Calu3 (cell line): ENCODE data around the gene ZC3H8. TPM values are rescaled to one million over a fixed set of nuclear protein-coding genes. Genes with fewer than 3 reads are reported as not detected.
A peak's percentile ranks its signal among the peaks of the same experiment; 100 is the strongest.

Experiments used
- BruUV-seq: library from RNA; stranded (reverse); fragments of 400-500 nt; replicated peaks from 2 replicates; lab custom pipeline; 2021; lab: Mats Ljungman, UMichigan
- CTCF ChIA-PET: fragments of 300-600 bp; sonication (Branson Sonifier 250); formaldehyde crosslinking; loops from one replicate; lab custom pipeline; 2022; ENCODE audit warnings: antibody characterized with exemption; lab: Charles Lee
- DNase-seq: peaks from one replicate; pipeline ENCODE4 v3.0.0; 2022
- H3K27ac Mint-ChIP-seq: one replicate; pipeline ENCODE4 v1.8.0; 2022; ENCODE audit warnings: mixed read lengths; ENCODE audit not compliant: unreplicated experiment
- H3K27me3 Mint-ChIP-seq: one replicate; pipeline ENCODE4 v1.8.0; 2022; ENCODE audit warnings: mixed read lengths; ENCODE audit not compliant: unreplicated experiment
- H3K36me3 Mint-ChIP-seq: one replicate; pipeline ENCODE4 v1.8.0; 2022; ENCODE audit warnings: mild to moderate bottlenecking, moderate library complexity, mixed read lengths; ENCODE audit not compliant: insufficient read depth, unreplicated experiment
- H3K4me1 Mint-ChIP-seq: one replicate; pipeline ENCODE4 v1.8.0; 2022; ENCODE audit warnings: mild to moderate bottlenecking, low read depth, mixed read lengths; ENCODE audit not compliant: unreplicated experiment
- H3K4me3 Mint-ChIP-seq: one replicate; pipeline ENCODE4 v1.8.0; 2022; ENCODE audit warnings: mild to moderate bottlenecking, low read depth, moderate library complexity, mixed read lengths; ENCODE audit not compliant: unreplicated experiment
- H3K9me3 Mint-ChIP-seq: one replicate; pipeline ENCODE4 v1.8.0; 2022; ENCODE audit warnings: low read depth, mixed read lengths; ENCODE audit not compliant: unreplicated experiment
- intact Hi-C: fragments of 100-400 bp; cut with micrococcal nuclease; formaldehyde crosslinking; loops from one replicate; pipeline ENCODE4 v1.10.0; 2022; ENCODE audit not compliant: unreplicated experiment
- total RNA-seq: library from RNA; stranded (reverse); gene quantifications from 2 replicates; pipeline ENCODE4 v1.2.3, GENCODE V29; 2022
- TF ChIP-seq, protein P1 (sequence below): fragments of 200-600 bp; IDR thresholded peaks from one replicate; pipeline ENCODE4 v1.8.0; 2022; ENCODE audit warnings: antibody characterized with exemption; ENCODE audit not compliant: unreplicated experiment

The ZC3H8 gene
- total RNA-seq, 1 experiment from 2014 or later, result 14.1 TPM

DNA sequence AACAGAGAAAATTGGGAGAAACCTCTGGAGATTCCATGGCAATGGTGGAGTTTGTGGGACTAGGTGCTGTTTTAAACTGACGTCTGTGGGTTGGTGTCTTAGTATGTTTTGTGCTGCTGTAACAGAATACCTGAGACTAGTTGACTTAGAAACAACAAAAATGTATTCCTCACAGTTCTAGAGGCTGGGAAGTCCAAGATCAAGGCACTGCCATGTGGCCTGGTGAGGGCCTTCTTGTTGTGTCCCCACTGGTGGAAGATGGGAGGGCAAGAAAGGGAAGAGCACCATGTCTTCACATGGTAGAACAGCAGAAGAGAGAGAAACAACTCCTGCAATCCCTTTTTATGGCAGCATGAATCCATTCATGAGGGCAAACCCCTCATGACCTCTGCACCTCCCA lies 13.7 kb upstream of the ZC3H8 start:
- intact Hi-C loops, result no loop called here
- no TSS peak for BruUV-seq
- CTCF ChIA-PET, result no interaction called here
- TF ChIP-seq, protein P1, sequence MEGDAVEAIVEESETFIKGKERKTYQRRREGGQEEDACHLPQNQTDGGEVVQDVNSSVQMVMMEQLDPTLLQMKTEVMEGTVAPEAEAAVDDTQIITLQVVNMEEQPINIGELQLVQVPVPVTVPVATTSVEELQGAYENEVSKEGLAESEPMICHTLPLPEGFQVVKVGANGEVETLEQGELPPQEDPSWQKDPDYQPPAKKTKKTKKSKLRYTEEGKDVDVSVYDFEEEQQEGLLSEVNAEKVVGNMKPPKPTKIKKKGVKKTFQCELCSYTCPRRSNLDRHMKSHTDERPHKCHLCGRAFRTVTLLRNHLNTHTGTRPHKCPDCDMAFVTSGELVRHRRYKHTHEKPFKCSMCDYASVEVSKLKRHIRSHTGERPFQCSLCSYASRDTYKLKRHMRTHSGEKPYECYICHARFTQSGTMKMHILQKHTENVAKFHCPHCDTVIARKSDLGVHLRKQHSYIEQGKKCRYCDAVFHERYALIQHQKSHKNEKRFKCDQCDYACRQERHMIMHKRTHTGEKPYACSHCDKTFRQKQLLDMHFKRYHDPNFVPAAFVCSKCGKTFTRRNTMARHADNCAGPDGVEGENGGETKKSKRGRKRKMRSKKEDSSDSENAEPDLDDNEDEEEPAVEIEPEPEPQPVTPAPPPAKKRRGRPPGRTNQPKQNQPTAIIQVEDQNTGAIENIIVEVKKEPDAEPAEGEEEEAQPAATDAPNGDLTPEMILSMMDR, result no peak
- DNase-seq, result no peak
- no peaks in the 10 kb centered on the region for H3K36me3 Mint-ChIP-seq
- no peaks in the 10 kb centered on the region for H3K27me3 Mint-ChIP-seq
- H3K27ac Mint-ChIP-seq, result no peak overlapping the region
- H3K9me3 Mint-ChIP-seq, result peaks cover 2% of the 10 kb centered on the region
- no peaks in the 10 kb centered on the region for H3K4me1 Mint-ChIP-seq
- no peak overlapping the region for H3K4me3 Mint-ChIP-seq

- H3K9me3 Mint-ChIP-seq, result no peaks in the 10 kb centered on the region
- no peak overlapping the region for H3K4me3 Mint-ChIP-seq
- no peaks in the 10 kb centered on the region for H3K36me3 Mint-ChIP-seq
- DNase-seq, result no peak
- BruUV-seq, result no TSS peak
- no peaks in the 10 kb centered on the region for H3K27me3 Mint-ChIP-seq
- H3K27ac Mint-ChIP-seq, result no peak overlapping the region
- intact Hi-C loops, result no loop called here
- no peaks in the 10 kb centered on the region for H3K4me1 Mint-ChIP-seq
- TF ChIP-seq, protein P1, result no peak
- CTCF ChIA-PET, result interaction anchor here (1.2 kb wide), 1 partner anchor 172 kb away, joined by 3 read pairs; no protein-coding TSS in a partner anchor
Observed at GRCh38 chr2:112262876-112263275, 8.0 kb upstream of the ZC3H8 start.

GRCh38 chr2:112260295-112260625 lies 5.4 kb upstream of the ZC3H8 start:
- Mint-ChIP-seq H3K27me3 (no peaks in the 10 kb centered on the region), H3K27ac (no peak overlapping the region), H3K9me3 (no peaks in the 10 kb centered on the region), H3K4me1 (no peaks in the 10 kb centered on the region), H3K36me3 (peaks cover 1% of the 10 kb centered on the region), H3K4me3 (no peak overlapping the region)
- no peak for DNase-seq
- CTCF ChIA-PET, result no interaction called here
- TF ChIP-seq, protein P1, result no peak
- no TSS peak for BruUV-seq
- intact Hi-C loops, result no loop called here

DNA sequence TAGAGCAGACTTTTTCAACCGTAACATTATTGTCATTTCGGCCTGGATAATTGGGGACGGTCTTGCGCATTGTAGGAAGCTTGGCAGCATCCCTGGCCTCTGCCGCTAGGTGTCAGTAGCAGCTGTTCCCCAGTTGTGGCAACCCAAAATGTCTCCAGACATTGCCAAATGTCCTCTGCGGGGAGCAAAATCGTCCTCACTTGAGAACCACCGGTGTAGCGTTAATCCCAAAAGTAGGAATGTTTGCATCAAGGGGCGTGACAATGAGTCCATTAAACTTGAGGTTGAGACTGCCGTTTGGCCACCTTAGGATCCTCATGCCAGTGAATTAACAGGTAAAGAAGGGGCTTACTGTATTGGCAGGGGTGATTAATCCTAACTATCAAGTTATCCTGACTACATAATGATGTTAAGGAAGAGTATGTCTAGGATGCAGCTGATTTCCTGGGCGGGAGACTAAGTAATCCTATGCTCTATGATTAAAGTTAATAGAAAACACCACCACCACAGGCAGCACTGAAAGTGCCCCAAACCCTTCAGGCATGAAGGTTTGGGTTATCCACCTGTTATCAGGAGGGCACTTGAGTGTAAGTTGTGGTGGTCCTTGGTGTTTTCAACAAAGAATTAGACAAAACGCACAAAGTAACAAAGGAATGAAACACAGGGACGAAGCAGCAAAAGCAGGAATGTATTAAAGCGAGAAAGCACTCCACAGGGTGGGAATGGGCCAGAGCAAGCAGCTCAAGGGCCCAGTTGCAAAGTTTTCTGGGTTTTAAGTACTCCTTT lies 4.9 kb upstream of the ZC3H8 start:
- no peaks in the 10 kb centered on the region for H3K27me3 Mint-ChIP-seq
- peak; percentile 79 for DNase-seq
- H3K4me1 Mint-ChIP-seq, result no peaks in the 10 kb centered on the region
- H3K4me3 Mint-ChIP-seq, result peak overlapping the region; percentile 18
- TF ChIP-seq, protein P1, result peak; percentile 93
- CTCF ChIA-PET, result interaction anchor here (0.6 to 1.2 kb wide), 2 partner anchors 174 to 362 kb away, joined by 3 read pairs; partner anchors contain the start of gene RGPD8
- H3K27ac Mint-ChIP-seq, result no peak overlapping the region
- intact Hi-C loops, result no loop called here
- H3K9me3 Mint-ChIP-seq, result no peaks in the 10 kb centered on the region
- peaks cover 7% of the 10 kb centered on the region for H3K36me3 Mint-ChIP-seq
- BruUV-seq, result no TSS peak
